ENCODE data around the gene GLI3. TPM values are rescaled to one million over a fixed set of nuclear protein-coding genes. Genes with fewer than 3 reads are reported as not detected.

GLI3 gene
- total RNA-seq, 1 experiment from 2014 or later = 46.2 TPM

- TF ChIP-seq ZNF512 (CRISPR knock-in tag; IDR thresholded peaks at IDR 0.05; ENCODE audit: borderline replicate concordance) = no peak
- no peak for TF ChIP-seq ATF6 (CRISPR knock-in tag; IDR thresholded peaks at IDR 0.05)
- no peak for TF ChIP-seq JAZF1 (CRISPR knock-in tag; IDR thresholded peaks at IDR 0.05)
Measured at GRCh38 chr7:42203336-42203735, 33.7 kb downstream of the GLI3 start (continued).

- CTCF ChIA-PET = no interaction called here
- POLR2A ChIA-PET = interaction anchor here (0.5 kb wide), 1 partner anchor 1963 kb away, joined by 3 read pairs; no protein-coding TSS in a partner anchor
- no peak for DNase-seq (ENCODE audit: low spot score)
- no peak for TF ChIP-seq ESRRA (CRISPR knock-in tag; IDR thresholded peaks at IDR 0.05; ENCODE audit: borderline replicate concordance)
- TF ChIP-seq GTF2I (CRISPR knock-in tag; conservative IDR thresholded peaks at IDR 0.05) = no peak
- no peak for TF ChIP-seq GRHL2 (CRISPR knock-in tag; IDR thresholded peaks at IDR 0.05; ENCODE audit: insufficient replicate concordance, severe bottlenecking)
- TF ChIP-seq ELF4 (CRISPR knock-in tag; IDR thresholded peaks at IDR 0.05; ENCODE audit: low read depth) = no peak
- no peak for TF ChIP-seq ZBTB21 (CRISPR knock-in tag; IDR thresholded peaks at IDR 0.05; ENCODE audit: borderline replicate concordance)
- TF ChIP-seq ZNF317 (CRISPR knock-in tag; IDR thresholded peaks at IDR 0.05; ENCODE audit: borderline replicate concordance, low read depth) = no peak
- TF ChIP-seq ZNF423 (CRISPR knock-in tag; IDR thresholded peaks at IDR 0.05) = no peak
- no peak for TF ChIP-seq FOXK1 (CRISPR knock-in tag; IDR thresholded peaks at IDR 0.05)
- peaks cover 5% of the 10 kb centered on the region; the same call in 1 of the 2 replicates for H3K36me3 Mint-ChIP-seq
- H3K27me3 Mint-ChIP-seq (ENCODE audit: low read depth) = no peaks in the 10 kb centered on the region
- H3K4me3 Mint-ChIP-seq = no peak overlapping the region
- H3K9me3 Mint-ChIP-seq = peaks cover 5% of the 10 kb centered on the region; the same call in 1 of the 2 replicates
- H3K27ac Mint-ChIP-seq = no peak overlapping the region
- no peak for ATAC-seq
- peaks cover 18% of the 10 kb centered on the region for H3K4me1 Mint-ChIP-seq
Measured at GRCh38 chr7:42202601-42203000, 34.4 kb downstream of the GLI3 start.

- no peak for DNase-seq (ENCODE audit: low spot score)
- TF ChIP-seq NFATC4 (CRISPR knock-in tag; IDR thresholded peaks at IDR 0.05) (no peak), KAT7 (CRISPR knock-in tag; IDR thresholded peaks at IDR 0.05; ENCODE audit: borderline replicate concordance) (no peak), AR (CRISPR knock-in tag; IDR thresholded peaks at IDR 0.05) (no peak), ZNF671 (CRISPR knock-in tag; IDR thresholded peaks at IDR 0.05) (no peak), E2F4 (CRISPR knock-in tag; IDR thresholded peaks at IDR 0.05; ENCODE audit: borderline replicate concordance, low read depth) (no peak), ETV6 (CRISPR knock-in tag; IDR thresholded peaks at IDR 0.05) (no peak), PREB (CRISPR knock-in tag; IDR thresholded peaks at IDR 0.05; ENCODE audit: borderline replicate concordance) (no peak)
- H3K27ac Mint-ChIP-seq = no peak overlapping the region
- peaks cover 2% of the 10 kb centered on the region; the same call in 1 of the 2 replicates for H3K36me3 Mint-ChIP-seq
- ChIA-PET POLR2A (no interaction called here), CTCF (interaction anchor here (1.2 kb wide), 2 partner anchors 13 to 259 kb away, joined by 4 to 5 read pairs; no protein-coding TSS in a partner anchor)
- no peak for ATAC-seq
- H3K4me1 Mint-ChIP-seq = peaks cover 24% of the 10 kb centered on the region
- H3K27me3 Mint-ChIP-seq (ENCODE audit: low read depth) = no peaks in the 10 kb centered on the region; the same call in 1 of the 2 replicates
- H3K4me3 Mint-ChIP-seq = no peak overlapping the region
- peaks cover 3% of the 10 kb centered on the region; the same call in 1 of the 2 replicates for H3K9me3 Mint-ChIP-seq
Measured at GRCh38 chr7:42198974-42199668, 37.9 kb downstream of the GLI3 start.

All from WTC11 (cell line).